Right atrium auricular region (tissue), 2 donors: ENCODE measurements around the gene KANSL3. TPM values are rescaled to one million over a fixed set of nuclear protein-coding genes. Genes with fewer than 3 reads are reported as not detected.

ENCODE experiments used
- DNase-seq: peaks from one replicate; pipeline ENCODE4 v3.0.0-alpha.2; 2019; ENCODE audit warnings: low spot score
- H3K27ac ChIP-seq, 2 donors: fragments of 200-600 bp; sonication (generic); 1 replicate in 1 of 2; 2 replicates in 1 of 2; pipeline ENCODE4 v1.5.1; 2016 to 2019
- H3K27me3 ChIP-seq, 2 donors: fragments of 200-600 bp; sonication (generic); one replicate each; pipeline versions ENCODE4 v1.5.1 to v1.6.0; 2017 to 2019
- H3K36me3 ChIP-seq: fragments of 200-600 bp; sonication (generic); one replicate; pipeline ENCODE4 v1.5.1; 2016
- H3K4me1 ChIP-seq, 2 donors: fragments of 200-600 bp; sonication (generic); one replicate each; pipeline versions ENCODE4 v1.5.1 to v1.6.0; 2017 to 2019
- H3K4me3 ChIP-seq, 2 donors: fragments of 200-600 bp; sonication (generic); 1 replicate in 1 of 2; 2 replicates in 1 of 2; pipeline ENCODE4 v1.5.1; 2017 to 2019; ENCODE audit warnings: mild to moderate bottlenecking in 1 of 2, moderate library complexity in 1 of 2
- H3K9me3 ChIP-seq, 2 donors: fragments of 200-600 bp; sonication (generic); one replicate each; pipeline ENCODE4 v1.5.1; 2019
- total RNA-seq, 2 donors: library from RNA; depleted of rRNA; stranded (reverse); fragments of >200 nt; gene quantifications; one replicate each; pipeline ENCODE4 v1.1.0, GENCODE V29; 2016
- TF ChIP-seq, protein P1 (sequence below), 2 donors: fragments of 200-600 bp; sonication (generic); IDR thresholded peaks; one replicate each; pipeline ENCODE4 v1.5.1; 2019; ENCODE audit warnings: antibody characterized with exemption in 2 of 2

Gene KANSL3
- total RNA-seq, 2 donors from 2014 or later: 27.3 to 29.4 TPM

DNA sequence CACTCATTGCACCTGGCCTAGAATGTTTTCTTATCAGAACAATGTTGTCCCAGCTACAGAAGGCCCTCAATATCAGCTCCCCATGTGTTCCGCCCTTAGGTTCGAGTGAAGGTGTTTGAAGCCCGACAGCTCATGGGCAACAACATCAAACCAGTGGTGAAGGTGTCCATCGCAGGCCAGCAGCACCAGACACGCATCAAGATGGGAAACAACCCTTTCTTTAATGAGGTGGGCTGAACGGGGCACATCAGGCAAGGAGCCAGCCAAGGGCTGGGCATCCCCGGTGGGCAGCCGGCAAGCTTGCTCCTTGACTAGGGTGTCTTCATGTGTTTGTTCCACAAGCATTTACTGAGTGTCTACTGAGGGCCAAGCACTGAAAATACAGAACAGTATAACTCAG lies 13.7 kb upstream of the KANSL3 start:
- DNase-seq: no peak
- Histone ChIP-seq H3K27me3 (no peaks in the 10 kb centered on the region), H3K27ac (no peak overlapping the region), H3K4me1 (no peaks in the 10 kb centered on the region), H3K9me3 (no peaks in the 10 kb centered on the region), H3K4me3 (no peak overlapping the region), H3K36me3 (no peaks in the 10 kb centered on the region)
- TF ChIP-seq, protein P1, sequence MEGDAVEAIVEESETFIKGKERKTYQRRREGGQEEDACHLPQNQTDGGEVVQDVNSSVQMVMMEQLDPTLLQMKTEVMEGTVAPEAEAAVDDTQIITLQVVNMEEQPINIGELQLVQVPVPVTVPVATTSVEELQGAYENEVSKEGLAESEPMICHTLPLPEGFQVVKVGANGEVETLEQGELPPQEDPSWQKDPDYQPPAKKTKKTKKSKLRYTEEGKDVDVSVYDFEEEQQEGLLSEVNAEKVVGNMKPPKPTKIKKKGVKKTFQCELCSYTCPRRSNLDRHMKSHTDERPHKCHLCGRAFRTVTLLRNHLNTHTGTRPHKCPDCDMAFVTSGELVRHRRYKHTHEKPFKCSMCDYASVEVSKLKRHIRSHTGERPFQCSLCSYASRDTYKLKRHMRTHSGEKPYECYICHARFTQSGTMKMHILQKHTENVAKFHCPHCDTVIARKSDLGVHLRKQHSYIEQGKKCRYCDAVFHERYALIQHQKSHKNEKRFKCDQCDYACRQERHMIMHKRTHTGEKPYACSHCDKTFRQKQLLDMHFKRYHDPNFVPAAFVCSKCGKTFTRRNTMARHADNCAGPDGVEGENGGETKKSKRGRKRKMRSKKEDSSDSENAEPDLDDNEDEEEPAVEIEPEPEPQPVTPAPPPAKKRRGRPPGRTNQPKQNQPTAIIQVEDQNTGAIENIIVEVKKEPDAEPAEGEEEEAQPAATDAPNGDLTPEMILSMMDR (IDR thresholded peaks at IDR 0.05): no peak

DNA sequence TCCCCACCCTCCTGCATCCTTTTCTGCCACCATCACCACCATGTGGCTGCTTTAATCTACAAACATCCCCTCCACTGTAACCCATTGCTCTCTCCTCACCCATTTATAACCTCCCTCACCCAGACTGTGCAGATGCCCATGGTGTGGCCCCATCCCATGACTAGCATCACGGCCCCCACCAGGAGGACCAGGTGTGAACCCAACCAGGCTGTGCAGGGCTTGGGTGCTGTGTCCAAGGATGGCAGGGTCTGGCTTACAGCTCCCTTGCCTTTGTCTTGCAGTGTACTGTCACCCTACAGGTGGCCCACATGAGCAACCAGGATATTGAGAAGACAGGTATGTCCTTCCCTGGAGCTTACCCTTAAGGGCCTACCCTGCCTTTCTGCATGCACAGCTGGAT lies 11.2 kb upstream of the KANSL3 start:
- Histone ChIP-seq H3K4me3 (no peak overlapping the region), H3K27me3 (no peaks in the 10 kb centered on the region), H3K27ac (no peak overlapping the region), H3K9me3 (no peaks in the 10 kb centered on the region), H3K4me1 (no peaks in the 10 kb centered on the region), H3K36me3 (no peaks in the 10 kb centered on the region)
- TF ChIP-seq, protein P1 (IDR thresholded peaks at IDR 0.05): no peak
- DNase-seq: no peak

DNA sequence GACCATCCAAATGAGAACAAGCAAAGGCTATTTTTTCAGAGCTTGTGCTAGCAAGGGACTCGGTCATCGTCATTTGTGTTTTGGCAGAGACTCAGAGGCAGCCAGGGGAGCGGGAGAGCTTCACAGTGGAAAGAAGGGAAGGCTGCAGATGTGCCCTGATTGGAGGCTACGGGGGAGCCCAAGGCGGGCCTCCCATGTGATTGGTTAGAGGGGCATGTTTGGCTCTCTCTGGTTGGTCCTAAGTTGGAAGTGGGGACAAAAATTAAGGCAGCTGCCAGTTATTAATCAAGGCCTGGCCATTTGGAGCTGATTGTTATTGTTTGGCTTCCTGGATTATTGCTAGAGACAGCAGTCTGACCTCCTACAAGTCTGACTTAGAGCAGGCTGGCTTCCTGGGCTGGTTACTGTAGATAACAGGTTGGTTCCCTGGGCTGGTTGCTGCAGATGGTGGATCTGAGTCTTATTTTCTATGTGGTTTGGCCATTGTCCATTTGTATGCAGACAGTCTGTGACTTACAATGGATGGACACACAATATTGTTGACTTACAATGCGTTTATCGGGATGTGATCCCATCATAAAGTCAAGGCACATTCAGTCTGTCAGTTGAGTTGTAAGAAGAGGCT lies 10.3 kb upstream of the KANSL3 start:
- no peaks in the 10 kb centered on the region for H3K4me1 ChIP-seq
- no peak for DNase-seq
- no peak overlapping the region for H3K27ac ChIP-seq
- TF ChIP-seq, protein P1 (IDR thresholded peaks at IDR 0.05): no peak
- no peaks in the 10 kb centered on the region for H3K36me3 ChIP-seq
- H3K9me3 ChIP-seq: no peaks in the 10 kb centered on the region
- H3K27me3 ChIP-seq: no peaks in the 10 kb centered on the region
- H3K4me3 ChIP-seq: no peak overlapping the region

DNA sequence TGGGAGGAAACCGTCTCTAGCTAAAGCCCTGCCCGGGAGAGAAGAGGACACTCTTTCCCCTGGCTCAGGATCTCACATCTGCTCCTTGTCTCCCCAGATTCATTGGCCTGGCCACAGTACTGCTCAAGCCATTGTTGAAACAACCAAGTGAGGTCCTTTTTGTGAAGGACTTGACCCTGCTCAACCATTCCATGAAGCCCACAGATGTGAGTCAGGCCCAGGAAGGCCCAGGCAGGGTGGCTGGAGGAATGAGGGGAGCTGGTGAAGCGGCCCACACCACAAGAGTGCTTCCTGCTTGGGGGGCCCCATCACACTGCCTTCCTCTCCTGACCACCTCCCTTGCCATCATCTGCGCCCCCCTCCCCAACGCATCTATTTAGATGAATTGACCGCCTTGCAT lies 9.6 kb upstream of the KANSL3 start:
- no peak overlapping the region for H3K27ac ChIP-seq

DNA sequence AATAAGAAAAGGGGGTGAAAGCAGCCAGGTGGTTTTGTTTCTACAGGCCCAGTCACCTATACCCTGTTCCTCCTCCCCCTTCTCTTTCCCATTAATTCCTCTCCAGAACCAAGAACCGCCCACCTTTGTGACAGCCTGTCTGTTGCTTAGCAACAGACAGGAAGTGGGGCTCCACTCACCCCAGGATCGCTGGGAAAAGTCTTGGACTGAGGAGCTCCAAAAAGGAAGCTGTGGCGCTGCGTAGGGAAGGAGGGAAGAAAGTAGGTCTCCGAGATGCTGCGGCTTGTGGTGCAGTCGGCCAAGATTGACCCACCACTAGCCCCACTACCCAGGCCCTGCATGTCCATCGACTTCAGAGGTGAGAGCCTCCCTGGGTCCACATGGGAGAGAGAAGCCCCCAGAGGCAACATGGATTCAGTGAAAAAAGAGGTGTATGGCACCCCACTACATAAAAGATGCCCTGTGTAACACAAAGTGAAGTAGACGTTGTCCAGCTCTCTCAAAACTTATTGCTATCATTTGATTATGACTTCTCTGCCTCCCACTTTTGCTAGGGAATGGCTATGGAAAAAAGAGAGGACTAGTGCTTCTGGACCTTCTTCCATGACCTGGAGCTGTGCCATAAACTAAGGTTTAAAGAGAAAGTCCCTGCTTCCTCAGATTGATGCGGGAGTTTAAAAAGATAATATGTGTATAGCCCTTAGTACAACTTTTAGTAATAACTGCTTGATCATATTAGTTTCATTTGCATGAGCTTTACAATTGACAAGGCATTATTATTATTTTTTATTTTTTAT lies 4.7 kb upstream of the KANSL3 start, which contains the start of gene FER1L5:
Gene FER1L5 (plus strand): TSS at position 201 of the 797 bp plus-strand sequence. CDS start 73 bp downstream, at position 274.
- Histone ChIP-seq H3K4me3 (peak within 1 kb of the TSS in 1 of 2 donors; percentile 21), H3K4me1 (peaks cover 0 to 4% of the 10 kb centered on the region in 2 donors), H3K9me3 (no peaks in the 10 kb centered on the region), H3K27ac (no peak within 1 kb of the TSS), H3K27me3 (no peaks in the 10 kb centered on the region), H3K36me3 (no peaks in the 10 kb centered on the region)
- TF ChIP-seq, protein P1 (IDR thresholded peaks at IDR 0.05): no peak
- no peak for DNase-seq

More for the DNA sequence above, 9.6 kb upstream of the KANSL3 start:
- Histone ChIP-seq H3K27me3 (no peaks in the 10 kb centered on the region), H3K4me3 (no peak overlapping the region), H3K36me3 (no peaks in the 10 kb centered on the region), H3K4me1 (no peaks in the 10 kb centered on the region), H3K9me3 (no peaks in the 10 kb centered on the region)
- TF ChIP-seq, protein P1 (IDR thresholded peaks at IDR 0.05): no peak
- no peak for DNase-seq
